ENCODE data around the gene CXorf66. TPM values are rescaled to one million over a fixed set of nuclear protein-coding genes. Genes with fewer than 3 reads are reported as not detected.

Gene CXorf66
- total RNA-seq, 4 donors from 2014 or later: not detected

- Histone ChIP-seq H3K9me3 (no peaks in the 10 kb centered on the region), H3K36me3 (no peaks in the 10 kb centered on the region), H3K4me3 (no peak overlapping the region), H3K4me1 (peaks cover 0 to 4% (median 0%) of the 10 kb centered on the region in 4 donors), H3K27ac (no peak overlapping the region), H3K27me3 (no peaks in the 10 kb centered on the region)
- TF ChIP-seq POLR2AphosphoS5 (IDR thresholded peaks at IDR 0.05) (no peak), EP300 (IDR thresholded peaks at IDR 0.05; ENCODE audit: low read depth) (no peak), POLR2A (IDR thresholded peaks at IDR 0.05) (no peak)
- TF ChIP-seq, protein P1, sequence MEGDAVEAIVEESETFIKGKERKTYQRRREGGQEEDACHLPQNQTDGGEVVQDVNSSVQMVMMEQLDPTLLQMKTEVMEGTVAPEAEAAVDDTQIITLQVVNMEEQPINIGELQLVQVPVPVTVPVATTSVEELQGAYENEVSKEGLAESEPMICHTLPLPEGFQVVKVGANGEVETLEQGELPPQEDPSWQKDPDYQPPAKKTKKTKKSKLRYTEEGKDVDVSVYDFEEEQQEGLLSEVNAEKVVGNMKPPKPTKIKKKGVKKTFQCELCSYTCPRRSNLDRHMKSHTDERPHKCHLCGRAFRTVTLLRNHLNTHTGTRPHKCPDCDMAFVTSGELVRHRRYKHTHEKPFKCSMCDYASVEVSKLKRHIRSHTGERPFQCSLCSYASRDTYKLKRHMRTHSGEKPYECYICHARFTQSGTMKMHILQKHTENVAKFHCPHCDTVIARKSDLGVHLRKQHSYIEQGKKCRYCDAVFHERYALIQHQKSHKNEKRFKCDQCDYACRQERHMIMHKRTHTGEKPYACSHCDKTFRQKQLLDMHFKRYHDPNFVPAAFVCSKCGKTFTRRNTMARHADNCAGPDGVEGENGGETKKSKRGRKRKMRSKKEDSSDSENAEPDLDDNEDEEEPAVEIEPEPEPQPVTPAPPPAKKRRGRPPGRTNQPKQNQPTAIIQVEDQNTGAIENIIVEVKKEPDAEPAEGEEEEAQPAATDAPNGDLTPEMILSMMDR (IDR thresholded peaks at IDR 0.05): no peak
- in situ Hi-C loops (cut with MboI; ENCODE audit: low pct_ligation_motif_present in 1 of 4, low pct_unique_long_range_greater_than_20kb in 1 of 4, low sequenced_read_pairs in 3 of 4) (no loop called here), intact Hi-C loops (cut with DNase I; ENCODE audit: low total_unique reads) (no loop called here)
- DNase-seq: no peak
These were observed 29.1 kb downstream of the CXorf66 start for GRCh38 chrX:139936259-139936658.

- peak; percentile 35 for DNase-seq
- in situ Hi-C loops (cut with MboI; ENCODE audit: low pct_ligation_motif_present in 1 of 4, low pct_unique_long_range_greater_than_20kb in 1 of 4, low sequenced_read_pairs in 3 of 4) (no loop called here), intact Hi-C loops (cut with DNase I; ENCODE audit: low total_unique reads) (no loop called here)
- TF ChIP-seq EP300 (IDR thresholded peaks at IDR 0.05; ENCODE audit: low read depth) (no peak), POLR2AphosphoS5 (IDR thresholded peaks at IDR 0.05) (peak in 2 of 3 donors; percentile 6 to 42), POLR2A (IDR thresholded peaks at IDR 0.05) (peak; percentile 18)
- TF ChIP-seq, protein P1 (IDR thresholded peaks at IDR 0.05): no peak
- Histone ChIP-seq H3K4me1 (peaks cover 0 to 16% (median 2%) of the 10 kb centered on the region in 4 donors), H3K27me3 (no peaks in the 10 kb centered on the region), H3K4me3 (peak overlapping the region in 3 of 4 donors; percentile 75 to 93 (median 79)), H3K36me3 (no peaks in the 10 kb centered on the region), H3K27ac (peak overlapping the region; percentile 98), H3K9me3 (no peaks in the 10 kb centered on the region)
- WGBS, 2 donors (ENCODE audit: low coverage in 1 of 2): 17 to 58% methylated on average over 2 to 15 of the region's 15 CpGs
These were observed 31.4 kb downstream of the CXorf66 start for GRCh38 chrX:139933904-139934303.

DNA sequence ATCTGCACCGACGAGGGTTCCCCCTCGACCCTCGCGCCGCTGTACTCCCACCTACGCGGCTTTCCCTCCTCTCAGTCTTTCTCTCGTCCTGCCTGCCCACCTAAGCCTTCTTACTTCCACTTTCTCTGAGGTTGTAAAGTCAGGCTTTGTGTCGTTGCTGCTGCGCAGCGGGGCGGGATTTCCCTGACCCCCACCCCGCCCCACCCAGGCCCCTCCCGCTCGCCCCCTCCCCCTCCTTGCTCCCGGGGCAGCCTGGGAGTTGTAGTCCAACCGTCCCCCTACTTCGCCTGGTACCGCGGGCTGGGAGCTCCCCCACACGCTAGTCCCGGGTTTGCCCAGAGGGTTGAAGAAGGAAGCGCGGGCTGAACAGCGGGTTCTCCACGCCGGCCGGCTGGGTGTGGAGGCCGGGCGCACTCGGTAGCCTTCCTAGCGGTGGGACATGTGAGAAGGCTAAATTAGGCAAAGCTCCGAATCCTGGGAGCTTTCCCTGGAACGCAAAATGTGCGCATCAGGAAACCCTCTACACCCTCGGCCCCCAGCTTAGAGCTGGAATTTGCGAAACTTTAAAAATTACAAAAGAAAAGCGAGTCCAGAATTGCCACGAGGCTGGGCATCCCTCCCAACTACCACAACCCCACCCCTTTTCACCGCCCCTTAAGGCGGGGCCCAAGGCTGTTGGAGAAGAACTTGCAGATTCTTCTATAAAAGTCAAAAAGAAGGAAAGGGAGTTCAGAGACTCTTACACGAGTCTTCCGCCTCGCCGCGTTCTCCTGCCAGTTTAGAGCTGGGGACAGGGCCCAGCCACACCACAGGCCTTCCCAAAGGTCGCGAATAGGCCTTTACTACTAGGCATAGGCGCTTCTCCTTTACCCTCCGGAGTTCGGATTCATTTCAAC, 32.2 kb downstream of the CXorf66 start, which contains the start of gene ATP11C:
Gene ATP11C (minus strand): TSS at position 153 of the 896 bp plus-strand sequence. CDS start 1,011 bp downstream, outside the sequence.
- no peaks in the 10 kb centered on the region for H3K9me3 ChIP-seq
- DNase-seq: peak; percentile 88
- in situ Hi-C loops (cut with MboI; ENCODE audit: low pct_ligation_motif_present in 1 of 4, low pct_unique_long_range_greater_than_20kb in 1 of 4, low sequenced_read_pairs in 3 of 4) (no loop called here), intact Hi-C loops (cut with DNase I; ENCODE audit: low total_unique reads) (no loop called here)
- no peaks in the 10 kb centered on the region for H3K27me3 ChIP-seq
- peak within 1 kb of the TSS; percentile 98 for H3K27ac ChIP-seq
- H3K4me1 ChIP-seq: peaks cover 0 to 16% (median 2%) of the 10 kb centered on the region in 4 donors
- H3K36me3 ChIP-seq: no peaks in the 10 kb centered on the region
- TF ChIP-seq, protein P1 (IDR thresholded peaks at IDR 0.05): no peak
- TF ChIP-seq POLR2AphosphoS5 (IDR thresholded peaks at IDR 0.05) (peak; percentile 92 to 96 (median 94)), POLR2A (IDR thresholded peaks at IDR 0.05) (peak; percentile 85), EP300 (IDR thresholded peaks at IDR 0.05; ENCODE audit: low read depth) (no peak)
- peak within 1 kb of the TSS; percentile 72 to 93 (median 77) for H3K4me3 ChIP-seq
- 42% methylated on average over 52 of the region's 52 CpGs; no CpG with 5 or more reads in 1 of the 2 donors for WGBS, 2 donors (ENCODE audit: low coverage in 1 of 2)

DNA sequence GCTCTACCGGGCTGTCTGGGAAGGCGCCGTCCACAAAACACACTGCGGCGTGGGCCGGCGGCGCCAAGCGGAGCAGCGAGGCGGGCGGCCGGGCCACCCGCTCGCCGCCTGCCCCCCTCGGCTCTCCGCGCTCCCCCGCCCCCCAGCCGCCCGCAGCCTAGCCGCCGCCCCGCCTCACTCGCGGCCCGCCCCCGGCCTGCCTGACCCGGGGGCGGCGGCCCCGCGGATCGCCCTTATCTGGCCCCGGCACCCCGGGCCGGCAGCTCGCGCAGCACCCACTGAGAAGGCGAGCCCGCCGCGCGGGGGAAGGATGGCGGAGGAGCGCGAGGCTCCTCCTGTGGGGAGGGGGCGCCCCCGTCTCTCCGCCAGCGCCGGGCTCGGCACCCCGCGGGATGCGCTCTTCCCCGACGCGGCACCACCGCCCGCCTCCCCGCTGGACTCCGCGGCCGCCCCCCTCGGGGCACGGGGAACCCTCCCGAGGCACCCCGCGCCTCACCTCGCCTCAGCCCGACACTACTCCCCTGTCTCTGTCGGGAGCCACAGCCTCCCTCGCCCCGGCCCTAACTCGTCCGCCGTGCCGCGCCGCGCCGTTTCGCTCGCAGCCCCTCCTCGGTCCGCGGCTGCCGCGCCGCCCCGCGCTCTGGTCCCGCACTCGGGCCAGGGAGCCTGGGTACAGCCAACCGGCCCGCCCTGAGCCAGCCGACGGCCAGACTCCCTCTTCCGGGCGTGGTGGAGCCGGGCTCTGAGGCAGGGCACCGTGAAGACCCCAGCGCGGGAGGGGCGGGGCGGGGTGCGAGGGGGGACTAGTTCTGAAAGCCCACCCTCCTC, 33.0 kb downstream of the CXorf66 start:
- Histone ChIP-seq H3K27ac (peak overlapping the region; percentile 98), H3K27me3 (no peaks in the 10 kb centered on the region), H3K4me1 (peaks cover 0 to 16% (median 2%) of the 10 kb centered on the region in 4 donors), H3K9me3 (no peaks in the 10 kb centered on the region), H3K4me3 (peak overlapping the region; percentile 72 to 93 (median 77)), H3K36me3 (no peaks in the 10 kb centered on the region)
- TF ChIP-seq EP300 (IDR thresholded peaks at IDR 0.05; ENCODE audit: low read depth): no peak
- no peak for TF ChIP-seq POLR2AphosphoS5 (IDR thresholded peaks at IDR 0.05)
- TF ChIP-seq, protein P1 (IDR thresholded peaks at IDR 0.05): no peak
- TF ChIP-seq POLR2A (IDR thresholded peaks at IDR 0.05): no peak
- intact Hi-C loops (cut with DNase I; ENCODE audit: low total_unique reads) (no loop called here), in situ Hi-C loops (cut with MboI; ENCODE audit: low pct_ligation_motif_present in 1 of 4, low pct_unique_long_range_greater_than_20kb in 1 of 4, low sequenced_read_pairs in 3 of 4) (no loop called here)
- WGBS, 2 donors (ENCODE audit: low coverage in 1 of 2): 46% methylated on average over 45 of the region's 109 CpGs; no CpG with 5 or more reads in 1 of the 2 donors
- peak; percentile 55 for DNase-seq
